GM19468 (cell line): ENCODE results near the gene RAPGEF1.
"Not testable (repeated sequence)": the region's sequence is repeated elsewhere in the genome, so short reads cannot be mapped to it uniquely, and the experiment has no call there.

Experiments used
- ATAC-seq: cut with Tn5 transposase; IDR thresholded peaks from one replicate; pipeline ENCODE4 v1.9.1; 2021; ENCODE audit warnings: mild to moderate bottlenecking, moderate library complexity, moderate number of reproducible peaks; ENCODE audit not compliant: unreplicated experiment; ENCODE audit errors: extremely low read depth

Gene RAPGEF1

GRCh38 chr9:131731237-131731636, 8.6 kb downstream of the RAPGEF1 start:
- ATAC-seq = no peak

- peak; percentile 7 for ATAC-seq
Measured at GRCh38 chr9:131728961-131729360, 10.9 kb downstream of the RAPGEF1 start.

- no peak for ATAC-seq
Measured at GRCh38 chr9:131728546-131728910, 11.3 kb downstream of the RAPGEF1 start.

- ATAC-seq = no peak
Measured at GRCh38 chr9:131727795-131728545, 11.9 kb downstream of the RAPGEF1 start.

GRCh38 chr9:131727184-131727759, 12.6 kb downstream of the RAPGEF1 start:
- ATAC-seq = no peak

GRCh38 chr9:131724683-131725082, 15.2 kb downstream of the RAPGEF1 start:
- ATAC-seq = no peak

GRCh38 chr9:131723632-131724031, 16.2 kb downstream of the RAPGEF1 start:
- no peak for ATAC-seq

GRCh38 chr9:131722255-131722654, 17.6 kb downstream of the RAPGEF1 start:
- ATAC-seq = no peak

GRCh38 chr9:131721076-131721475, 18.8 kb downstream of the RAPGEF1 start:
- ATAC-seq = no peak

- no peak for ATAC-seq
Measured at GRCh38 chr9:131720330-131720729, 19.5 kb downstream of the RAPGEF1 start.

- no peak for ATAC-seq
Measured at GRCh38 chr9:131719262-131719908, 20.5 kb downstream of the RAPGEF1 start.

- no peak for ATAC-seq
Measured at GRCh38 chr9:131717719-131718460, 22.0 kb downstream of the RAPGEF1 start.

- ATAC-seq = no peak
Measured at GRCh38 chr9:131715906-131716305, 24.0 kb downstream of the RAPGEF1 start.

- ATAC-seq = no peak
Measured at GRCh38 chr9:131714821-131715220, 25.1 kb downstream of the RAPGEF1 start.

- ATAC-seq = no peak
Measured at GRCh38 chr9:131714161-131714646, 25.7 kb downstream of the RAPGEF1 start.

- ATAC-seq = no peak
Measured at GRCh38 chr9:131713016-131713415, 26.9 kb downstream of the RAPGEF1 start.

- ATAC-seq = no peak
Measured at GRCh38 chr9:131712151-131712716, 27.6 kb downstream of the RAPGEF1 start.

- ATAC-seq = peak; percentile 70
Measured at GRCh38 chr9:131709771-131710431, 30.0 kb downstream of the RAPGEF1 start.

- not testable (repeated sequence) for ATAC-seq
Measured at GRCh38 chr9:131709010-131709770, 30.7 kb downstream of the RAPGEF1 start.
